ENCODE measurements around the gene FAM209B. TPM values are rescaled to one million over a fixed set of nuclear protein-coding genes. Genes with fewer than 3 reads are reported as not detected.
A peak's percentile ranks its signal among the peaks of the same experiment; 100 is the strongest.

Gene FAM209B
- total and polyA plus RNA-seq, 8 donors, result 0.75 to 0.78 TPM; not detected in 6

- H3K27ac ChIP-seq, result no peak overlapping the region
- TF ChIP-seq POLR2AphosphoS5 (IDR thresholded peaks at IDR 0.05) (no peak), EP300 (IDR thresholded peaks at IDR 0.05) (no peak), POLR2A (IDR thresholded peaks at IDR 0.05) (no peak), CTCF (IDR thresholded peaks at IDR 0.05) (no peak)
- H3K27me3 ChIP-seq, result no peaks in the 10 kb centered on the region
- intact Hi-C loops (cut with DNase I; ENCODE audit: low total_unique reads), result no loop called here
- H3K4me3 ChIP-seq, result no peak overlapping the region
- no peak for DNase-seq
- H3K36me3 ChIP-seq, result no peaks in the 10 kb centered on the region
- 66 to 76% (median 73%) methylated on average over 9 of the region's 9 CpGs for WGBS, 5 donors
- no peaks in the 10 kb centered on the region for H3K9me3 ChIP-seq
- H3K4me1 ChIP-seq, result no peaks in the 10 kb centered on the region
Observed at GRCh38 chr20:56542489-56543030, 9.5 kb downstream of the FAM209B start.

- intact Hi-C loops (cut with DNase I; ENCODE audit: low total_unique reads), result loop anchor here (10.0 kb wide), 1 partner anchor 493 kb away; no protein-coding TSS in a partner anchor
- Histone ChIP-seq H3K27ac (no peak overlapping the region), H3K9me3 (no peaks in the 10 kb centered on the region), H3K4me1 (peaks cover 0 to 11% (median 0%) of the 10 kb centered on the region in 4 donors), H3K36me3 (no peaks in the 10 kb centered on the region), H3K27me3 (no peaks in the 10 kb centered on the region), H3K4me3 (no peak overlapping the region)
- 82 to 92% (median 84%) methylated on average over 7 to 8 of the region's 8 CpGs for WGBS, 5 donors
- TF ChIP-seq POLR2A (IDR thresholded peaks at IDR 0.05) (no peak), POLR2AphosphoS5 (IDR thresholded peaks at IDR 0.05) (no peak), EP300 (IDR thresholded peaks at IDR 0.05) (no peak), CTCF (IDR thresholded peaks at IDR 0.05) (no peak)
- DNase-seq, result no peak
Observed at GRCh38 chr20:56551571-56551970, 18.5 kb downstream of the FAM209B start.

GRCh38 chr20:56552911-56553629 is 20.0 kb downstream of the FAM209B start:
- H3K27ac ChIP-seq, result no peak overlapping the region
- H3K4me1 ChIP-seq, result peaks cover 0 to 11% (median 0%) of the 10 kb centered on the region in 4 donors
- H3K27me3 ChIP-seq, result no peaks in the 10 kb centered on the region
- TF ChIP-seq POLR2AphosphoS5 (IDR thresholded peaks at IDR 0.05) (no peak), EP300 (IDR thresholded peaks at IDR 0.05) (no peak)
- 59 to 66% (median 64%) methylated on average over 8 of the region's 8 CpGs for WGBS, 5 donors
- no peak overlapping the region for H3K4me3 ChIP-seq
- intact Hi-C loops (cut with DNase I; ENCODE audit: low total_unique reads), result loop anchor here (10.0 kb wide), 1 partner anchor 492 kb away; no protein-coding TSS in a partner anchor
- DNase-seq, result no peak
- no peaks in the 10 kb centered on the region for H3K36me3 ChIP-seq
- H3K9me3 ChIP-seq, result no peaks in the 10 kb centered on the region

GRCh38 chr20:56554869-56555268 is 21.8 kb downstream of the FAM209B start:
- intact Hi-C loops (cut with DNase I; ENCODE audit: low total_unique reads), result loop anchor here (10.0 kb wide), 1 partner anchor 490 kb away; no protein-coding TSS in a partner anchor
- Histone ChIP-seq H3K27ac (no peak overlapping the region), H3K27me3 (no peaks in the 10 kb centered on the region), H3K36me3 (no peaks in the 10 kb centered on the region), H3K4me3 (no peak overlapping the region), H3K9me3 (no peaks in the 10 kb centered on the region), H3K4me1 (peaks cover 0 to 11% (median 0%) of the 10 kb centered on the region in 4 donors)
- 12 to 31% (median 23%) methylated on average over 4 of the region's 4 CpGs for WGBS, 5 donors
- DNase-seq, result peak in 1 of 2 donors; percentile 79
- TF ChIP-seq CTCF (IDR thresholded peaks at IDR 0.05) (no peak), POLR2A (IDR thresholded peaks at IDR 0.05) (no peak), POLR2AphosphoS5 (IDR thresholded peaks at IDR 0.05) (peak in 1 of 3 donors; percentile 52), EP300 (IDR thresholded peaks at IDR 0.05) (no peak)

All from stomach (tissue), 9 donors.